Measurements from ENCODE around the gene PGAP1. TPM values are rescaled to one million over a fixed set of nuclear protein-coding genes. Genes with fewer than 3 reads are reported as not detected.

PGAP1 gene
- total and polyA plus RNA-seq, 7 donors = 0.57 to 5.2 (median 2.2) TPM

GRCh38 chr2:196808083-196808665 is 118.3 kb downstream of the PGAP1 start:
- no peaks in the 10 kb centered on the region for H3K9me3 ChIP-seq
- ATAC-seq = no peak
- TF ChIP-seq, protein P1, sequence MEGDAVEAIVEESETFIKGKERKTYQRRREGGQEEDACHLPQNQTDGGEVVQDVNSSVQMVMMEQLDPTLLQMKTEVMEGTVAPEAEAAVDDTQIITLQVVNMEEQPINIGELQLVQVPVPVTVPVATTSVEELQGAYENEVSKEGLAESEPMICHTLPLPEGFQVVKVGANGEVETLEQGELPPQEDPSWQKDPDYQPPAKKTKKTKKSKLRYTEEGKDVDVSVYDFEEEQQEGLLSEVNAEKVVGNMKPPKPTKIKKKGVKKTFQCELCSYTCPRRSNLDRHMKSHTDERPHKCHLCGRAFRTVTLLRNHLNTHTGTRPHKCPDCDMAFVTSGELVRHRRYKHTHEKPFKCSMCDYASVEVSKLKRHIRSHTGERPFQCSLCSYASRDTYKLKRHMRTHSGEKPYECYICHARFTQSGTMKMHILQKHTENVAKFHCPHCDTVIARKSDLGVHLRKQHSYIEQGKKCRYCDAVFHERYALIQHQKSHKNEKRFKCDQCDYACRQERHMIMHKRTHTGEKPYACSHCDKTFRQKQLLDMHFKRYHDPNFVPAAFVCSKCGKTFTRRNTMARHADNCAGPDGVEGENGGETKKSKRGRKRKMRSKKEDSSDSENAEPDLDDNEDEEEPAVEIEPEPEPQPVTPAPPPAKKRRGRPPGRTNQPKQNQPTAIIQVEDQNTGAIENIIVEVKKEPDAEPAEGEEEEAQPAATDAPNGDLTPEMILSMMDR (IDR thresholded peaks at IDR 0.05) = no peak
- intact Hi-C loops (cut with DNase I) = no loop called here
- no peak overlapping the region for H3K4me3 ChIP-seq
- DNase-seq = no peak
- H3K27me3 ChIP-seq (ENCODE audit: insufficient read depth in 3 of 3, low read length in 2 of 3) = peaks cover 0 to 9% (median 3%) of the 10 kb centered on the region in 3 donors
- 12 to 30% (median 23%) methylated on average over 2 of the region's 2 CpGs for WGBS, 3 donors
- no peak overlapping the region for H3K27ac ChIP-seq
- no peaks in the 10 kb centered on the region for H3K4me1 ChIP-seq
- no peaks in the 10 kb centered on the region for H3K36me3 ChIP-seq (ENCODE audit: insufficient read depth in 1 of 2, low read depth in 1 of 2)

- Histone ChIP-seq H3K27ac (no peak overlapping the region), H3K36me3 (ENCODE audit: insufficient read depth in 1 of 2, low read depth in 1 of 2) (no peaks in the 10 kb centered on the region), H3K4me3 (no peak overlapping the region), H3K4me1 (no peaks in the 10 kb centered on the region), H3K9me3 (no peaks in the 10 kb centered on the region), H3K27me3 (ENCODE audit: insufficient read depth in 3 of 3, low read length in 2 of 3) (peaks cover 0 to 4% (median 0%) of the 10 kb centered on the region in 3 donors)
- intact Hi-C loops (cut with DNase I) = no loop called here
- ATAC-seq = no peak
- TF ChIP-seq, protein P1 (IDR thresholded peaks at IDR 0.05) = no peak
- DNase-seq = no peak
- 46 to 57% (median 54%) methylated on average over 1 of the region's 1 CpG for WGBS, 3 donors
These were observed 122.1 kb downstream of the PGAP1 start for GRCh38 chr2:196804381-196804780.

GRCh38 chr2:196802401-196802800 is 124.1 kb downstream of the PGAP1 start:
- DNase-seq (no peak), ATAC-seq (no peak)
- peaks cover 0 to 4% of the 10 kb centered on the region in 2 donors for H3K36me3 ChIP-seq (ENCODE audit: insufficient read depth in 1 of 2, low read depth in 1 of 2)
- no peaks in the 10 kb centered on the region for H3K9me3 ChIP-seq
- TF ChIP-seq, protein P1 (IDR thresholded peaks at IDR 0.05) = no peak
- no peak overlapping the region for H3K27ac ChIP-seq
- H3K27me3 ChIP-seq (ENCODE audit: insufficient read depth in 3 of 3, low read length in 2 of 3) = peaks cover 0 to 4% (median 0%) of the 10 kb centered on the region in 3 donors
- H3K4me3 ChIP-seq = no peak overlapping the region
- intact Hi-C loops (cut with DNase I) = no loop called here
- H3K4me1 ChIP-seq = peaks cover 12% of the 10 kb centered on the region
- 76 to 87% (median 86%) methylated on average over 2 of the region's 2 CpGs for WGBS, 3 donors

GRCh38 chr2:196801674-196802261 is 124.7 kb downstream of the PGAP1 start:
- WGBS, 3 donors = 24 to 31% (median 25%) methylated on average over 2 of the region's 2 CpGs
- Histone ChIP-seq H3K36me3 (ENCODE audit: insufficient read depth in 1 of 2, low read depth in 1 of 2) (peaks cover 0 to 11% of the 10 kb centered on the region in 2 donors), H3K27me3 (ENCODE audit: insufficient read depth in 3 of 3, low read length in 2 of 3) (peaks cover 0 to 4% (median 0%) of the 10 kb centered on the region in 3 donors), H3K27ac (no peak overlapping the region), H3K9me3 (no peaks in the 10 kb centered on the region), H3K4me3 (no peak overlapping the region), H3K4me1 (peaks cover 16% of the 10 kb centered on the region)
- ATAC-seq (no peak), DNase-seq (no peak)
- intact Hi-C loops (cut with DNase I) = no loop called here
- TF ChIP-seq, protein P1 (IDR thresholded peaks at IDR 0.05) = no peak

Data from psoas muscle (tissue), 8 donors.